BLaER1 treated with 17β-estradiol and CSF1 and Interleukin-3, amounts not matched to agents 10 nM and 100 nM (cell line): ENCODE measurements around the gene CD63.

Experiments used
- H3K27ac ChIP-seq, 11 experiments: shearing (Covaris generic); formaldehyde crosslinking; 2 replicates each; pipeline ENCODE4 v1.8.1; 2022
- H3K27me3 ChIP-seq, 11 experiments: shearing (Covaris generic); formaldehyde crosslinking; 2 replicates each; pipeline ENCODE4 v1.8.1; 2022
- H3K36me3 ChIP-seq, 11 experiments: shearing (Covaris generic); formaldehyde crosslinking; 2 replicates each; pipeline ENCODE4 v1.8.1; 2022
- H3K4me1 ChIP-seq, 10 experiments: shearing (Covaris generic); formaldehyde crosslinking; 2 replicates each; pipeline ENCODE4 v1.8.1; 2022
- H3K4me2 ChIP-seq, 11 experiments: shearing (Covaris generic); formaldehyde crosslinking; 2 replicates each; pipeline ENCODE4 v1.8.1; 2022
- H3K4me3 ChIP-seq, 10 experiments: shearing (Covaris generic); formaldehyde crosslinking; 2 replicates each; pipeline ENCODE4 v1.8.1; 2022
- H3K9ac ChIP-seq, 11 experiments: shearing (Covaris generic); formaldehyde crosslinking; 2 replicates each; pipeline ENCODE4 v1.8.1; 2022
- H3K9me3 ChIP-seq, 11 experiments: shearing (Covaris generic); formaldehyde crosslinking; replicated peaks in 1 of 11; 2 replicates each; pipeline ENCODE4 v1.8.1; 2022
- H4K20me1 ChIP-seq, 11 experiments: shearing (Covaris generic); formaldehyde crosslinking; 2 replicates each; pipeline ENCODE4 v1.8.1; 2022
- Cebpa-rat ChIP-seq, 11 experiments: shearing (Covaris generic); IDR thresholded peaks; 2 replicates each; pipeline ENCODE4 v1.8.1; 2022

Gene CD63

GRCh38 chr12:55703901-55704761 is 24.7 kb downstream of the CD63 start:
- peaks cover 16 to 42% (median 37%) of the 10 kb centered on the region in 10 experiments for H3K4me1 ChIP-seq
- peaks cover 13 to 18% (median 14%) of the 10 kb centered on the region in 11 experiments for H3K27me3 ChIP-seq
- no peak overlapping the region for H3K9ac ChIP-seq
- H3K36me3 ChIP-seq: no peaks in the 10 kb centered on the region
- H4K20me1 ChIP-seq: peaks cover 0 to 5% (median 0%) of the 10 kb centered on the region in 11 experiments; a peak in 2 of 22 replicates
- H3K27ac ChIP-seq: no peak overlapping the region
- H3K4me3 ChIP-seq: no peak overlapping the region
- H3K4me2 ChIP-seq: no peak overlapping the region
- TF ChIP-seq Cebpa-rat (IDR thresholded peaks at IDR 0.05): no peak
- no peaks in the 10 kb centered on the region for H3K9me3 ChIP-seq

DNA sequence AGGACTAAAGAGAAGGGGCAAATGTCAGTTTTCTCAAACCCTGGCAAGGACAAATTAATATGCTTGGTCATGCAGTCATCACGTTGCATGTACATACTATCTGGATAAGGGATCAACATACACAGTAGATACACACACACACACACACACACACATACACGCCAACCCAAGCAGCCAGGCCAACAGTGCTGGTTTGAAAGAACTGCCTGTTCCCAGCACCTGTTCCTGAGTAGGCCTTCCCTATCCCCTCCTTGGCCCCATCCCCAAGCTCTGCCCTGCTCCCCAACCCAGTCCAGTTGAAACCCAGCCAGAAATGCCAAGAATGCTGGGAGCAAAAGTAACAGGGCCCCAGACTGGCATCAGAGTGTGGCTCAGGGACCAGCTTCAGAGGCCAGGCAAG is 25.5 kb downstream of the CD63 start:
- TF ChIP-seq Cebpa-rat (IDR thresholded peaks at IDR 0.05): no peak
- H4K20me1 ChIP-seq: no peaks in the 10 kb centered on the region; a peak in 1 of 22 replicates
- H3K4me2 ChIP-seq: no peak overlapping the region
- no peaks in the 10 kb centered on the region for H3K36me3 ChIP-seq
- H3K27ac ChIP-seq: no peak overlapping the region
- H3K4me1 ChIP-seq: peaks cover 8 to 33% (median 29%) of the 10 kb centered on the region in 10 experiments
- H3K27me3 ChIP-seq: peaks cover 13 to 18% (median 14%) of the 10 kb centered on the region in 11 experiments
- H3K9ac ChIP-seq: no peak overlapping the region
- no peaks in the 10 kb centered on the region for H3K9me3 ChIP-seq
- no peak overlapping the region for H3K4me3 ChIP-seq

DNA sequence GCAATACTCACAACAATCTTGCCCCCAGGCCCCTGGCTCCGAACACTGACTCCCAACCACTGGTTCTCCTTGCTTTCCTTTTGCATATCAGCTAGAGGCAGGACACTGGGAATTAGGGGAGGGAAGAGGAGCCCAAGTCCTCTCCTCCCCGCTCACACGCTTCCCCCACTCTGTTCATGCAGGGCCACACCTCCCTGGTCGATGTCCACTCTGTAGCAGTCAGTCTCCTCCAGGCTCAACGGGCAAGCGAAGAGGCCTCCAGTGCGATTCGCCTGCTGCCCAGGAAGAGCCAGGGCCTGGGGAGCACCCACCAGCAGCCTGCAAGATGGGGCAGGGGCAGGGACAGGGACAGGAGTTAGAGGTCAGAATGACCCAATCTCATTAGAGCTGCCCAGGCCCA is 25.9 kb downstream of the CD63 start:
- Histone ChIP-seq H3K27me3 (peaks cover 13 to 18% (median 14%) of the 10 kb centered on the region in 11 experiments), H3K9me3 (no peaks in the 10 kb centered on the region), H3K27ac (no peak overlapping the region), H3K36me3 (no peaks in the 10 kb centered on the region), H4K20me1 (no peaks in the 10 kb centered on the region; a peak in 1 of 22 replicates), H3K4me3 (no peak overlapping the region), H3K9ac (no peak overlapping the region), H3K4me2 (no peak overlapping the region), H3K4me1 (peaks cover 7 to 29% (median 26%) of the 10 kb centered on the region in 10 experiments)
- no peak for TF ChIP-seq Cebpa-rat (IDR thresholded peaks at IDR 0.05)

DNA sequence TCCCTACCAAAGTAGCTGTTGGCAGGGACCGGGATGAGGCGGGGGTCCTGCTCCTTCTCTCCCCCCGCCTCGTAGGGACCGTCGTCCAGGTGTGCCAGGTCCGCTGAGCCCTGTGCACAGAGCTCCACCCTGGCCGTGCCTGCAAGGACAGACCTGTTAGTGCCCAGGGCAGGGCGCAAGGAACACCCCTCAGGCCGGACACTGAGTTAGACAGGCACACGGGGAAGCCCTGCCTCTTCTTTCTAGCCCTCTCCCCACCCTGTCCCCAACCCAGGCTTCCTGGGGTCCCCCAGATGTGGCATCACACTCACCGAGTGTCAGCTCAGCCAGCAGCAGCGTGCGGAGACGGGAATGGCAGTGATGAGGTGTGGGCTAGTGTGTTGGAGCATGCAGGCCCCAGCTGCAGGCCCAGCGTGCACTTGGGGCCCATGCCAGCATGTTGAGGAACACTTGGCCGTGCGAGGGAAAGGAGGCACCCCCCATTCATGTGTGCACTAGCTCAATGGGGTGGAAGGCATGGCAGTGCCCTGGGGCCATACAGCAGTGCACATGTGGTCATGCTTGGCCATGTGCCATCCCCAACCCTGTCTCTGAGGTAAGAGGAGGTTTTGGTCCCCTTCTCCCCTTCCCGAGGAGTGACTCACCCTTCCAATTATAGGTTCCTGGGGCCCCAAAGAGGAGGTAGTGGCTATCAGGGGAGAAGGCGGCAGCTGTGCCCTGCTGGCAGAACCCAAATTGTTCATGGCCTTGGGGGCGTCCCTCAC is 28.4 kb downstream of the CD63 start:
- Histone ChIP-seq H3K4me1 (peaks cover 0 to 10% (median 6%) of the 10 kb centered on the region in 10 experiments; a peak in 12 of 20 replicates), H3K36me3 (no peaks in the 10 kb centered on the region), H3K4me2 (peak overlapping the region in 8 of 11 experiments; percentile 10 to 55 (median 28); a peak in 8 of 22 replicates), H3K27ac (no peak overlapping the region), H3K4me3 (no peak overlapping the region), H3K9me3 (no peaks in the 10 kb centered on the region), H4K20me1 (no peaks in the 10 kb centered on the region; a peak in 1 of 22 replicates), H3K9ac (no peak overlapping the region), H3K27me3 (peaks cover 0 to under 1% (median 0%) of the 10 kb centered on the region in 11 experiments; a peak in 1 of 22 replicates)
- no peak for TF ChIP-seq Cebpa-rat (IDR thresholded peaks at IDR 0.05)

DNA sequence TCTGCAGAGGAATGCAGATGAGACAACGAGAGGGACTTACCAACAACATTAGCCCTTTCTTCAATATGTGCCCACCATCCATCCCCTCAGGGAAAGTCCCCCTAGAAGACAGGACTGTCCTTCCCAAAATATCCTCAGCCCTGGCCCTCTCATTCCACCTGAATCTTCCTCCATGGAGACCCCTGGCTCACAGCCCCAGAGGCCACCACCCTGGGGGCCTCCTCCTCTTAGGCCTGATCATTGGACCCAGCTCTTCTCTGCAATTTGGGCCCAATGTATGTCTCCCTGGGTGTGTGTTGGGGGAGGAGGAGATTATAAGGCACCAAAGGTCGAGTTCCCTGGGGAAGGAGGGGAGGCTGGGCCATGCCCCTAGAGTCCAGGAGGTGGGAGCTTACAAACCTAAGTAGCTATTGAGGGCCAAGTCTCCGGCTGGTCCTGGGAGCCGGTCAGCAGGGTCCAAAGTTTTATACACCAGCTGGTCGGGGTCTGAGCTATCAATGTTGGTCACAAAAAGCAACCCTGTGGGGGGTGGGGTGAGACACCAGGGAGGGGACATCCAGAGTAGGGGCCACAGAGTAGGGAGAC is 29.2 kb downstream of the CD63 start:
- no peaks in the 10 kb centered on the region for H3K36me3 ChIP-seq
- no peaks in the 10 kb centered on the region for H3K27me3 ChIP-seq
- H3K27ac ChIP-seq: no peak overlapping the region
- H3K9ac ChIP-seq: no peak overlapping the region
- TF ChIP-seq Cebpa-rat (IDR thresholded peaks at IDR 0.05): no peak
- no peaks in the 10 kb centered on the region for H3K9me3 ChIP-seq
- H3K4me1 ChIP-seq: peaks cover 0 to 10% (median 6%) of the 10 kb centered on the region in 10 experiments; a peak in 11 of 20 replicates
- H4K20me1 ChIP-seq: no peaks in the 10 kb centered on the region; a peak in 1 of 22 replicates
- H3K4me2 ChIP-seq: no peak overlapping the region
- no peak overlapping the region for H3K4me3 ChIP-seq

DNA sequence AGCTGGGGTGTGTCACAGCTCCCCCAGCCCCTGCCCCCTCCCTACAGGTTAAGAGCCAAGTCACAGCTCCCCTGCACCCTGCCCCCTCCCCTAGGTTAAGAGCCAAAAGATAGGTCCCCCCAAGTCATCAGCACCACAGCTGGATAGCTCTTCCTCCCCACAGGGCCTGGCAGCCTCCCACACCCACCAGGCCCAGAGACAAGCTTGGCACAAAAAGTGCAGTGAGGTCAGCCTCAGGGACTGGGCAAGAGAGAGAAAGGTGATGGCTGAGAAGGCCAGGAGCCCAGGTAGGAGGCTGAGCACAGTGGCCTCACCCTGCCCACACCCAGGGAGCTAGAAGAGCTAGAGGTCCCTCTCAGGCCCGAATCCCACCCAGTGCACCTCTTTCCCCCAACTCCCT is 29.8 kb downstream of the CD63 start:
- Histone ChIP-seq H3K36me3 (no peaks in the 10 kb centered on the region), H3K27ac (no peak overlapping the region), H4K20me1 (no peaks in the 10 kb centered on the region; a peak in 1 of 22 replicates), H3K9ac (no peak overlapping the region), H3K9me3 (no peaks in the 10 kb centered on the region), H3K4me2 (no peak overlapping the region), H3K27me3 (no peaks in the 10 kb centered on the region), H3K4me3 (no peak overlapping the region), H3K4me1 (peaks cover 0 to 10% (median 6%) of the 10 kb centered on the region in 10 experiments; a peak in 11 of 20 replicates)
- no peak for TF ChIP-seq Cebpa-rat (IDR thresholded peaks at IDR 0.05)

DNA sequence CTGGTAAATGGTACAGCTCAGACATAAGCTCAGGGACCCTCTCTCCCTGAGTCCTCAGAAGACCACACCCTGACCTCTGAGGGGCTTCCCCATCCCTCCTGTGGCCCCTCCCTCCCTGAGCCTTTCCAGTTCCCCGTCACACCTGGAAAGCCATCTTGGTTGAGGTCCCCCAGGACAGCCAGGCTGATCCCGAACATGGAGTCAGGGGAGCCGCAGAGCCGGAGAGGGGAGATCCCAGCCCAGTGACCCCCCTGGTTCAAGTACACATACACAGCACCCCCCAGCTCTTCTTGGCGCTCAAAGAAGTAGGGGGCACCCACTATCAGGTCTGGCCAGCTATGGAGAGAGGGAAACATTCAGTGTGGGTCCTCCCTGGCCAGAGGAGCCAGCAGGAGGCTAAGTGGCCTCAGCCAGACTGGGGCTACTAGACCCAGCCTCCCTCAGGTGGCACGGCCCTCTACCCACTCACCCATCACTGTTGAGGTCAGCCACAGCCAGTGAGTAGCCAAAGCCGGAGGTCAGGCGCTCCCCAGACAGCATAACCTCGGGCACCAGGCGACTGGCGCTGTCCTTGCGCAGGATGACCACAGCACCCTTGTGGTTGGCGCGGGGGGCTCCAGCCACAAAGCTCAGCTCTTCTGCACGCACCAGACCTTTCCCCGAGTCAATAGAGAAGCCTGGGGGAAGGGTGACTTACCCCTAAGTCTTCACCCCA is 30.4 kb downstream of the CD63 start:
- Histone ChIP-seq H3K27ac (no peak overlapping the region), H4K20me1 (no peaks in the 10 kb centered on the region; a peak in 1 of 22 replicates), H3K9me3 (no peaks in the 10 kb centered on the region), H3K4me1 (peaks cover 0 to 10% (median 6%) of the 10 kb centered on the region in 10 experiments; a peak in 11 of 20 replicates), H3K4me3 (no peak overlapping the region), H3K27me3 (no peaks in the 10 kb centered on the region), H3K9ac (no peak overlapping the region), H3K4me2 (no peak overlapping the region), H3K36me3 (no peaks in the 10 kb centered on the region)
- TF ChIP-seq Cebpa-rat (IDR thresholded peaks at IDR 0.05): no peak

GRCh38 chr12:55697686-55698085 is 31.1 kb downstream of the CD63 start:
- Histone ChIP-seq H4K20me1 (no peaks in the 10 kb centered on the region; a peak in 1 of 22 replicates), H3K4me3 (no peak overlapping the region), H3K9me3 (no peaks in the 10 kb centered on the region), H3K27me3 (no peaks in the 10 kb centered on the region), H3K4me2 (no peak overlapping the region), H3K27ac (no peak overlapping the region), H3K4me1 (peaks cover 0 to 10% (median 6%) of the 10 kb centered on the region in 10 experiments; a peak in 11 of 20 replicates), H3K9ac (no peak overlapping the region), H3K36me3 (no peaks in the 10 kb centered on the region)
- TF ChIP-seq Cebpa-rat (IDR thresholded peaks at IDR 0.05): no peak
